Inflammatory macrophage (primary cell): ENCODE data around the gene JOSD1.

ENCODE experiments used
- DNase-seq, 2 donors: peaks; one replicate each; pipeline ENCODE4 v3.0.0-alpha.2; 2020 to 2022

The JOSD1 gene

GRCh38 chr22:38733329-38733723 is 32.6 kb upstream of the JOSD1 start:
- DNase-seq: peak; percentile 24 to 45

DNA sequence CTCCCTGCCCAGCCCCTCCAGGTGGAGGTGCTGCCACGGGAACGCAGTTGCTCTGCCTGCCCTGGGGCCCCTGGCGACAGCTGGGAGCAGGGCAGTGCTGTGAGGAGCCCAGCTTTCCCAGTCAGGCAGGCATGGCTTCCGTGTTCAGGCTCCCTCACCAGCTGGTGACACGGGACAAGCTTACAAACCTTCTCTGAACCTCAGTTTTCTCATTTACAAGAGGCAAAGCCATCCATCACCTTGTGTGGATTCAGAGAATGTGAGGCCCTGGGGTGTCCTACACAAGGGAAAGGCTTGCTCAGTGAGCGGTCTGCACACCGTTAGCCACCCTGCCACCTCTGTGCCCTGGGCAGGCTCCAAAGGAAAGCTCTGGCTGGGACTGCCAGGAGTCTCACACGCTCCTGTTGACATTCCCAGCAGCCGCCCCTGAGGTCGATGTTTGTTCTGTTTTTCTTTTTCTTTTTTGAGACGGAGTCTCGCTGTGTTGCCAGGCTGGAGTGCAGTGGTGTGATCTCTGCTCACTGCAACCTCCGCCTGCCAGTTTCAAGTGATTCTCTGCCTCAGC is 31.6 kb upstream of the JOSD1 start:
- no peak for DNase-seq

DNA sequence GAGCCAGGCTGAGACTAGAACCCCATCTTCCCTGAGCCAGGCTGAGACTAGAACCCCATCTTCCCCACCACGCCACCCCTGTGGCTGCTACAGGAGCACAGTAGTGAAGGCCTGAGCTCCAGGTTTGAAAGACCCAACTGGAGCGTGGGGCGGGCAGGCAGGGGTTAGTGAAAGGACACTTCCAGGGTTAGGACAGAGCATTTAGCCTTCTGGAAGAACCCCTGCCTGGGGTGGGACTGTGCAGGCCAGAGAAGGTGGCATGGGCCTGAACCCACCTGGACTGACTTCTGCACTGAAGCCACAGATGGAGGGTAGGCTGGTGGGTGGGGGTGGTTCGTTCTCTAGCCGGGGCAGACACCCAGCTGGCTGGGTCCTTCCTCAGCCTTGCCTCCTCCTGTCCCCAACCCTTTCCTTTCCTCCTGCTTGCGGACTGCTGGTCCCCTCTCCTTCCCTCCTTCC is 31.0 kb upstream of the JOSD1 start:
- DNase-seq: no peak

- no peak for DNase-seq
Measured at GRCh38 chr22:38730411-38730871, 29.7 kb upstream of the JOSD1 start.

DNA sequence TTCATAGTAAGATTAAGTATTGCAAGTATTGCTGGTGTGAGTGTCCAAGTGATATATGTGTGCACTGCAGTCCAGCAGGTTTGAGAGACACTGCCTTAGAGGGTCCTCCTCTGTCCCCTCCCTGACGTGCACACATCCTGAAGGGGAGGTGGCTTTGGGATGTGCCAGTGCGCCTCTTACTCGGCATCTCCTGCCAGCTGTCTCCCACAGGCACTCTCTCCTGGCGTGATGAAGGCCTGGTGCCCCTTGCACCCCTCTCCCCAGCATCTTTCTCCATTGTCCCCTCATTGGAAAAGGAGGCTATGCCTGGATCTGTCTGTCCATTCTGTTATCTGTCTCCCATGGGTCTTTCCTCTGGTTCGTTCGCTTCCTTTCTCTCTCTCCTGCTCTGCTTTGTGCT is 29.2 kb upstream of the JOSD1 start:
- no peak for DNase-seq

DNA sequence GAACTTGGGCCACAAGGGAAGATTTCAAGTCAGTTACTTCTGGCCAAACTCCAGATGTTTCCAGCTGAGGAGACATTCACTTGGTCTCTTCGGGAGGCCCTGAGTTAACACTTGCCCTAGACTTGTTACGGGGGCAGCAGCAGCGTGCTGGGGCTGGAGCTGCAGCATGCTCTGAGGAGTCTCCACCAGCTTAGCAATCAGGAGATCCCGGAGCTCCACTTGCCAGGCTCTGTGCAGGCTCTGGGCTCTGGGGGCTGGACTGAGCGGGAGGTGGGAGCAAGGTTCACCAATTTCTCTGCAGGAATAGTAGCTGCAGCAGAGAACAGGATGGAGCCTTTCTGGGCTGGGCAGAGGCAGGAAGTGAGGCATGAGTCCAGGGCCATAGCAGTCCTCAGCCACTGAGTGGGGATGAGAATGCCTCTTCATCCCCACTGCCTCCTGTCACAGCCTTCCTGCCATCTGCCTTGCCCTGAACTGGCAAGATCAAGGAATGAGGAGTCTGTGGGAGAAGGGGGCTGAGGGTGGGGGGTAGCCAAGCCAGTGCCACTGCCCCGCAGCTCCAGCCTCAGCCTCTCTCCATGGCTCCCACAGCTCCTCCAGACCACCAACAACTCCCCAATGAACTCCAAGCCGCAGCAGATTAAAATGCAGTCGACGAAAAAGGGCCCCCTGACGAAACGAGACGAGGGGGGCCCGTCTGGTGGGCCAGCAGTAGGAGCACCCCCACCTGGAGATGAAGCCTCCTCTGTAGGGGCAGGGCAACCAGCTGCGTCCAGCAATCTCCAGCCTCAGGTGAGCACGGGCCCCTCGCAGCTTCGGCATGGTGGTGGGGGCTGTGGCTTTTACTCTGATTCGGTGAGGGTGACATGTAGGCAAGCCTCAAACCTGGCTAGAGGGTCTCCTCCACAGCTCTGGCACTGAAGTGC is 28.4 kb upstream of the JOSD1 start:
- no peak for DNase-seq

DNA sequence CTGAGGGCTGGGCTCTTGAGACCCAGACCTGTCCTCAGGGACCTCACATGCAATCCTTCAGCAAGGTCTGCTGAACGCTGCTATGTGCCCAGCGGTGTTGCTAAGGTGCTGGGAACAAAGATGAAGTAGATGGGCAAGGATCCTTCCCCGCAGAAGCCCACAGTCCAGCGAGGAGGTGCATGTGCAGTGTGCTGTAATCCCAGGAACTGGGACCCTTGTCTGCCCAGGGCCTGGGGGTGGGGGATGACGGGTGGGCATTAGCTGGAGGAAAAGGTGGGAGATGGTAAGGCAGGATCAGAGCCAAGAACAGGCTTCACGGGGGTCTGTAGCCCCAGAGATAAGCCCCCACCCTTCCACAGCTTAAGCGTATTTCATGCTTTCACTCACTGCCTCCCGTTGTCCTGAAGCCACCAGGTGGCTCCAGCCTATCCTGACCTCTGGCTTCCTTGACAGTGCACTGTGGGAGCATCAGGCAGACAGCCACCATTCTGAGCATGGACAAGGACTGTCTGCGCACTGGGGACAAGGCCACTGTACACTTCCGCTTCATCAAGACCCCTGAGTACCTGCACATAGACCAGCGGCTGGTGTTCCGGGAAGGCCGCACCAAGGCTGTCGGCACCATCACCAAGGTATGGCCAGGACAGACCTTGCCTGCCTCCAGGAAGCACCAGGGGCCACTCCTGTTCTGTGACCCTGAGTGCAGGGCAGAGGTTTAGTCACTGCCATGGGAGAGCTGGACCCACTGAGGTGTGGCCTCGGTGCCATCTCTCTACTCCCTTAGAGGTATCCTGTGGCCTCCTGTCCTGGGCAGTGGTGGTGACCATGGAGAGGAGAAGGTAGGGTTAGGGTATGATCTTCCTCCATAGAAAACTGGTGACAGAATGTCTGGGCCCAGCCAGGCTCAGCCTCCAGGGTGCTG is 27.0 kb upstream of the JOSD1 start:
- DNase-seq: no peak

GRCh38 chr22:38727123-38727522 is 26.4 kb upstream of the JOSD1 start:
- no peak for DNase-seq

GRCh38 chr22:38725900-38726655 is 25.3 kb upstream of the JOSD1 start:
- DNase-seq: no peak

DNA sequence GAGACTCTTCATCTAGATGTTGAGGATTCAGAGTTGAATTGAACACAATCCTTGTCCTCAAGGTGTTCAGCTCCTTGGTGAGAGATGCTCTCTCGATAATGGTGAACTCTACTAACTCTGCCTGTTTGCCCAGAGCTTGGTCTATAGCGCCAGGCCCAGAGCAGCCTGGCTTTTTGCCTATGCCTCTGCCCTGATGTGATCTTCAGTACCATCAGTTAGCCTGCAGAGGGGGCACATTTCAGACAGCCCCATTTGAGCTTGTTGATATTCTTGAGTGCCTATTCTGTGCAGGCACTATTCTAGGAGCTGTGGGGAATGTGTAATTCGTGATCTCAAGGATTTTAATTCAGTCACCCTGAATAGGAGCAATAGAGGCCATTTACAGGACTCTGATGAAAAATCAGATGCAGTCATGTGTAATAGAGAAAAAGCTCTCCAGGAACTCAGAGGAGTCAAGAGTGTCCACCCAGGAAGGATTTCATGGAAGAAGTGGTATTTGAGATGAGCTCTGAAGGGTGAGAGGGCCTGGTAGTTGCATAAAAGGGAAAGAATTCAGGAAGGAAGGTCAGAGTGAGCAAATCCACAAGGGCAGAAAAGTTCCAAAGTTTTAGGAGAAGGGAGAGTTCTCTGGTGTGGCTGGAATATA is 24.3 kb upstream of the JOSD1 start:
- DNase-seq: peak; percentile 30 to 44

DNA sequence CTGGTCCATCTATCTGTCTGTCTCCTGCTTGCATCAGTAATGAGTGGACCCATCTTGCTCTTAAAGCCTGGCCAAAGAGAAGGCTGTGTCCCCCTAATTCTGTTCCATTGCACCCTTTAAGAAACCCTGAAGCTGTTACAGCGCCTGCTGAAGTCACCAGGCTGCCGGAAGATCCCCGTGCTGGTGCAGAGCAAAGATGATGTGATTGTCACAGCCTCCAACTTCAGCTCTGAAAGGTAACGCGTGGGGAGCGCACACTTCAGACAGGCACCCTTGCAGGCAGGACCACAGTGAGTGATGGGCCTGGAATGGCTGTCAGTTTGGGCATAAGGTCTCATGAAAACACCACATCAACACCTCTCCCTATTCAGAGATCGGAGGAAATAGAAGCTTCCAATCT is 23.4 kb upstream of the JOSD1 start:
- no peak for DNase-seq

DNA sequence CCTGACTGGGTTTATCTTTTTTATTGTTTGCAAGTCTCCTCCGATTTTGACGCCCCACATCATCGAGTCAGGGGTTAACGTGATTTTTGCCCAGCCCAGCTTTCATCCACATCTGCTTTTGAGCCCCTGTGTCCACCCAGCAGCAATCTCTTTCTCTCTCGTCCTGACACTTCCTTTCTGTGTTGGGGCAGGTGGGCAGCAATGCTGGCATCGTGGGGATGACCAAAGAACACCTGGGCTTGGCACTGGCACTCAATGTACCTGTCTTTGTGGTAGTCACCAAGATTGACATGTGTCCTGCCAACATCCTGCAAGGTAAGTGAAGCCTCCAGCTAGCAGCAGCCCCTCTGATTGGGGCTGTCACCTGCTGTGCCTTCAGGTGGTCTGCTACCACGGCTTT is 20.8 kb upstream of the JOSD1 start:
- no peak for DNase-seq

DNA sequence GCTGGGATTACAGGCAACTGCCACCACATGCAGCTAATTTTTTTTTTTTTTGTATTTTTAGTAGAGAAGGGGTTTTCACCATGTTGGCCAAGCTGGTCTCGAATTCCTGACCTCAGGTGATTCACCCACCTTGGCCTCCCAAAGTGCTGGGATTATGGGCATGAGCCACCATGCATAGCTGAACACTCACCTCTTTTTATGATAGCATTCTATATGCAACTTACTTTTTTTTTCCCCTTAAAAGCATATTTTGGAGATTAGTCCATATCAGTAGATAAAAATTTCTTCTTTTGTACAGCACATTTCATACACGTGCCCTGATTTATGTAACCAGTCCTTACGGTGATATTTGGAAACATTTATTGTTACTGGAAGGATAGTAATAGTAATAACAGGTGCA is 19.6 kb upstream of the JOSD1 start:
- no peak for DNase-seq

GRCh38 chr22:38719196-38719595 is 18.5 kb upstream of the JOSD1 start:
- no peak for DNase-seq

DNA sequence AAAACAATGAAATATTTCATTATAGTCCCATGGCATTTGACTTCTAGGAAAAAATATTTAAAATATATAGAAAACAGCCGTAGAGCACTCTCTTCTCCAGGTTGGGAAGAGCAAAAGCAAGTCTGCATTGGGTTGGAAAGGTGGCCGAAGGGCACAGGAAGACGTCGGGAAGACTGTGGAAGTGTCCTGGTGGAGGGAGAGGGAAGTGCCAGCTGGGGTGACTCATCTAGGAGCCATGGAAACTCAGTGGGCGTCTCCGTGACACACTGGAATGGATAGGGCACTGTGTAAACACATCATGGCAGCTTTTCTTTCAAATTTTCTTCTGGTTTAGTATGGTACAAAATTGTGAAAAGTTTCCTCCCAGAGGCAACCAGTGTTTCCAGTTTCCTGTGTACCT is 17.7 kb upstream of the JOSD1 start:
- DNase-seq: peak; percentile 10 to 42

GRCh38 chr22:38717244-38717643 is 16.5 kb upstream of the JOSD1 start:
- no peak for DNase-seq

- no peak for DNase-seq
Measured at GRCh38 chr22:38716826-38717225, 16.1 kb upstream of the JOSD1 start.

DNA sequence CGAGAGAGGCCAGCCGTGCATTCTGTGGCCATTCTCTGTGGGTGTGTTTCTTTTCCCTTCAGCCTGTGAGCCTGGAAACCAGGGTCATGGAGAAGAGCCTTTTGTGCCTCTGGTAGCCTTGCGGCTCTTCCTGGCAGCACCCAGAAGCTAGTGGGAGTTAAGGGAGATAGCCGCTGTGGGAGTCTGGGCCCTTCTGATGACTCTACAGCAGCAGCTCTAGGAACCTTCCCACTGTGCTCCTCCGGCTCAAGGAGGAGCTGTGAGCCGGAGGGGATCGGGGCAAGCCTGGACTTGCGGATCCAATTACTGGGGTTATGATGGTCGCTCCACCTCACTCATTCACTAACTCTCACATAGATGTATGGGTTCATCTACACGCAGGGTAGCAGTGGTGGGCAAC is 15.5 kb upstream of the JOSD1 start:
- no peak for DNase-seq

DNA sequence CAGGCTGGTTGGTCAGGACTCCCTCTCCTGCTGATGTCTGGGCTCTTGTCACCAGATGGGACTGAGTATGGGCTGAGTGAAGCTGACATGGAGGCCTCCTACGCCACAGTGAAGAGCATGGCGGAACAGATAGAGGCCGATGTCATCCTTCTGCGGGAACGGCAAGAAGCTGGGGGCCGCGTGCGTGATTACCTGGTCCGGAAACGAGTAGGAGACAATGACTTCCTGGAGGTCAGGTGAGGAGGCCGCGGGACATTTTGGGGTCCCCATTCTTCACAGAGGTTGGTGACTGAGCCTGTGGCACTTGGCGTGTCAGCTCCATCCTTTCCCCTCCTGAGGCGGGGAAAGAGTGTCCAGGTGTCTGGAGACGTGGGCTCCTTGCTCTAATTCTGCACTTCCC is 15.1 kb upstream of the JOSD1 start:
- no peak for DNase-seq

DNA sequence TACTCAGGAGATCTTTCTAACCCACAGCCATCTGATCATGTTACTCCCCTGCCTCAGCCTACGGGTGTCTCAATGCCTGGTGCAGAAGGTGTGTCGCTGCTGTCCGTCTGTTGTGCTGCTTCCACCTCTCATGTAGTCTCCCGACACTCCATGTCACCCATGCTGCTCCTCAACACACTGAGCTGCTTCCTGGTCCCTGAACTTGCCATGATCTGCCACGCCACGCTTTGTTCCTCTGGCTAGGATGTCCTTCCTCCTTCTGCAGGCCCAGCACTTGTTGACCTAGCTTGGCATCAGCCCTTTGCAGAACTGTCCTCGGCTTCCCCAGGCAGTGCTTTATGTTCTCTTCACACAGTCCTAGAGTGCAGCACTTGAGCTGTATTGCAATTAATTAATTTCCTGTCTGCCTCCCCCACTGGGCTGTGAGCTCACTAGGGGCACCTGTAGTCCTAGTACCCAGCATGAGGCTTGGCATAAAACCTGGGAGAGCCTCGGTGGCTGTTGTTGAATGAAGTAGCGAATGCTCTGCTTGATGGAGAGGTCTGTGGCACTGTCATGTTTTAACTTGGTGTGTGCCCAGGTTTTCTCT is 14.5 kb upstream of the JOSD1 start:
- peak; percentile 63 to 72 for DNase-seq

DNA sequence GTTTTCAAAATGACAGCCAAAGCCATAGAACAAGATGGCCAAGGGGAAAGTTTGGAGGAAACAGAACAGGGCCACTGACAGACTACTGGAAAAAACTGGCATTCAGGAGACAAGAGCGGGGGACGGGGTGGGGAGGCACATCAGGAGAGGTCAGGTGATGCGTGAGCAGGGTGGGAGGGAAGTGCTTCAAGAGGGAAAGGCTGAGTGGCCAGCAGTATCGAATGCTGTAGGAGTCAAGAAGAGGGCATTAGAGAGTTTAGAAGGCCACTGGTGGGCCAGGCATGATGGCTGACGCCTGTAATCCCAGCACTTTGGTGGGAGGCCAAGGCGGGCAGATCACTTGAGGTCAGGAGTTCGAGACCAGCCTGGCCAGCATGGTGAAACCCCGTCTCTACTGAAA is 13.2 kb upstream of the JOSD1 start:
- no peak for DNase-seq
